ENCODE data around the gene SH3BP2. TPM values are rescaled to one million over a fixed set of nuclear protein-coding genes. Genes with fewer than 3 reads are reported as not detected.

SH3BP2 gene
- total RNA-seq, 1 donor from 2014 or later = 62.1 TPM

DNA sequence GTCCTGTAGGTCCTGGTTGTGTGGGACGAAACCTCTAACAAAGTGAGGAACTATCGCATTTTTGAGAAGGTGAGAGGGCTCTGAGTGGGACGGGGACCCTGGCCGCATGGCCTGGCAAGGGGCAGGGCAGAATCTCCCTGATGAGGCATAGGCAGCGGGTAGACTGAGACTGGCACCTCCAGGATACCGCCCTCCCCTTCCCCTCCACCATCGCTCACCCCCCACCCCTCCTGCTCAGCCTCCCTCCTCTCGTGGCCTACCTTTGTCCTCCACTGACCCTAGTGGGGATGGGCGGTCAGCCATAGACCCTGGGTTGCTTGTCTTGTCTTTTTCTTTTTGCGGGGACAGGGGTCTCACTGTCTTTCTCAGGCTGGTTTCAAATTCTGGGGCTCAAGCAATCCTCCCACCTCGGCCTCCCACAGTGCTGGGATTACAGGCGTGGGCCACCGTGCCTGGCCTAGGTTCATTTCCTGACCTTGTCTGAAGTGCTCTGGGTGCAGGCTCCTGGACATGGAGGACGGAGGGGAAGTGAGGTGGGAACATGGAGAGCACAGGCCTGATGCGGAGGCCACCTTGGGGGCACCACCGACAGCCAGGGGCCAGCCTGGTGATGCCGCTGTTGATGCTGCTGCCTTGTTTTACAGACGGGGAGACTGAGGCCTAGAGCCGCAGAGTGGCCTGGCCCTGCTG is 40.2 kb downstream of the SH3BP2 start:
- no peak for DNase-seq (ENCODE audit: low spot score)

- DNase-seq (ENCODE audit: low spot score) = no peak
These were observed 40.8 kb downstream of the SH3BP2 start for GRCh38 chr4:2833671-2834000.

DNA sequence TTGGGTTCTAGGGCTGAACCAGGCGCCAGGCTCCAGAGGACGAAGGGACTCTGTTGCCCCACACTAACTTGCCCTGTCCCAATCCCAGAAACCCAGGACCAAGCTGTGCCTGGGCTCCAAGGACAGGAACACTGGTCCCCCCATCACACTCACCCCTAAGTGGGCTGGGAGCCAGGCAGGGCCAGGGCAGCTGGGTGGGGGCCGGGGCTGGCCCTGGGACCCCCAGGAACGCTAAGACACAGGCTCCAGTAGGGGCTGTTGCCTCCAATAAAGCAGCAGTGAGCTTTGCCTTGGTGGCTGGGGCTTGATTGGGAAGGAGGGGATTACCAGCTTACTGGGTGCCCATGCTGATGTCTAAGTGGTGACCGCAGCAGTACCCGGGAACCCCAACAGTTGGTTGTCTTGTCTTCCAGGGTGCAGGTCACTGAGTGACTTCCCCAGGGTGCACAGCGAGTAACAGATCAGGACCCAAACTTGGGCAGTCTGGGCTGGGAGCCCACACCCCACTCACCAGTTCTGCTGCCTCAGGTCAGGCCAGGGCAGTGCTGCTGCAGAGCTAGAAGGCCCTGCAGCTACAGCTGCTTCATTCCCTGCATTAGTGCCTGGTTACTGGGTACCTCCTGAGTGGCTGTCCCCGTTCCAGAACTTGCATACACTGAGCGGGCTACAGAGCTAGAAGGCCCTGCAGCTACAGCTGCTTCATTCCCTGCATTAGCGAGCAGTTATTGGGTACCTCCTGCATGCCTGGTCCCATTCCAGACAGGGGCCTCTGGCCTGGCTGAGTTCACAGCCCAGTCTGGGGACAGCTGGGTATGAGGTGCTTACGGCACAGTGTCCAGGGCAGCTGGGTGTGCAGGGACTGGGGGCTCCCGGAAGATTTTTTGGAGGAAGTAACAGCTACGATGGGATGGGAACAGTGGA is 41.4 kb downstream of the SH3BP2 start:
- no peak for DNase-seq (ENCODE audit: low spot score)

GRCh38 chr4:2835978-2836377 is 43.1 kb downstream of the SH3BP2 start:
- DNase-seq (ENCODE audit: low spot score) = no peak

- DNase-seq (ENCODE audit: low spot score) = no peak
These were observed 43.5 kb downstream of the SH3BP2 start for GRCh38 chr4:2836391-2836859.

- DNase-seq (ENCODE audit: low spot score) = no peak
These were observed 44.4 kb downstream of the SH3BP2 start for GRCh38 chr4:2837110-2837903.

DNA sequence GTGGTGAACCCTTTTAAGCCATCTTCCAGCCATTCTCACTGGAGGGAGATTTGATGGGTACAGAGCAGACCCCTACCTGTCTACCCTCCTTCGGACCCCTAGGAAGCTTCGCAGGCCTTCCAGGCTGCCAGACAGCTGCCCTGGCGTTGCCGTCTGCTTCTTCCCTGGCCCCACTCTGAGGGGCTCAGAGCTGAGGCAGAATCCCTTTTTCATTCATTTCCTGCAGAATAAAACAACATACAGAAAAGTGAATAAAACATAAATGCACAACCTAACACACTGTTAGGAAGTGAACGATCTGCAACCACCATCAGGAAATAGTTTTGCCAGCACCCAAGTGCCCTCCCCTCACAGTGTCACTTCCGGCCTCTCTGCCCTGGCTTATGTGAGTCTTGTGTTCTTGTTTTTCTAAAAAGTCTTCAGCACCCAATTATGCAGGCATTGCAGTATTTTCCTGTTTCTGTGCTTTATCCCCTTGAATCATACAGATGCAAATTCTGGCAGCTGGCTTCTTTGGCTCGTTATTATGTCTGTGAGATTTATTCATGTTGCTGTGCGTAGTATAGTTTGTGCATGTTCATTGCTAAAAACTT is 45.1 kb downstream of the SH3BP2 start:
- peak; percentile 55 for DNase-seq (ENCODE audit: low spot score)

DNA sequence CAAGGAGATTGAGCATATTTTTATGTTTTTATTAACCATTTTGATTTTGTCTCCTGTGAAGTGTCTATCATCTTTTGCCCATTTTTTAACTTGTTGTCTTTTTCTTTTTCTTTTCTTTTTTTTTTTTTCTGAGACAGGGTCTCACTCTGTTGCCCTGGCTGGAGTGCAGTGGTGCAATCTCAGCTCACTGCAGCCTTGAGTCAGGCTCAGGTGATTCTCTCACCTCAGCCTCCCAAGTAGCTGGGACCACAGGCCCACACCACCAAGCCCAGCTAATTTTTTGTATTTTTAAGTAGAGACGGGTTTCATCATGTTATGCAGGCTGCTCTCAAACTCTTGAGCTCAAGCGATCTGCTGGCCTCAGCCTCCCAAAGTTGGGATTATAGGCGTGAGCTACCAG is 46.2 kb downstream of the SH3BP2 start:
- DNase-seq (ENCODE audit: low spot score) = no peak

- no peak for DNase-seq (ENCODE audit: low spot score)
These were observed 49.9 kb downstream of the SH3BP2 start for GRCh38 chr4:2842687-2843262.

- DNase-seq (ENCODE audit: low spot score) = peak; percentile 94
These were observed 50.5 kb downstream of the SH3BP2 start, which contains the start of gene ADD1 for GRCh38 chr4:2843263-2843940. Gene ADD1, plus strand, starts transcription at chr4:2843844. Its CDS starts 32,072 bp downstream, at chr4:2875916.

GRCh38 chr4:2843941-2844584 is 51.2 kb downstream of the SH3BP2 start:
- DNase-seq (ENCODE audit: low spot score) = peak; percentile 31

DNA sequence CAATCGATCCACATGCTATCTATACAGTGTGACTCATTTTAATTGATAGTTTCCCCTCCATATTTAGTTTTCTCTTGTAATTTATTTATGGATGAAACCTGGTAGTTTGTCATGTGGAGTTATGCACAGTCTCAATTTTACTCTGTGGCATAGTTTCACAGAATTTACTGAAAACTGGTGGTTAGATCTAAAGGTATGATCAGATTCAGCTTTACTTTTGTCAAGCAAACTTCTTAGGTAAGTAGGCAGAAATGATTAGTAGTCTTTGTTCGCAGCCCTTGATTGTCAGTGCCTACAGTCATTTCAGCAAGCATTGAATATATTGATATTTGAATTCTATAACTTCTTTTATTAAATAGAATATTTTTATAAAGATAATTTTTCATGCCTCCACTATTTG is 53.3 kb downstream of the SH3BP2 start:
- no peak for DNase-seq (ENCODE audit: low spot score)

DNA sequence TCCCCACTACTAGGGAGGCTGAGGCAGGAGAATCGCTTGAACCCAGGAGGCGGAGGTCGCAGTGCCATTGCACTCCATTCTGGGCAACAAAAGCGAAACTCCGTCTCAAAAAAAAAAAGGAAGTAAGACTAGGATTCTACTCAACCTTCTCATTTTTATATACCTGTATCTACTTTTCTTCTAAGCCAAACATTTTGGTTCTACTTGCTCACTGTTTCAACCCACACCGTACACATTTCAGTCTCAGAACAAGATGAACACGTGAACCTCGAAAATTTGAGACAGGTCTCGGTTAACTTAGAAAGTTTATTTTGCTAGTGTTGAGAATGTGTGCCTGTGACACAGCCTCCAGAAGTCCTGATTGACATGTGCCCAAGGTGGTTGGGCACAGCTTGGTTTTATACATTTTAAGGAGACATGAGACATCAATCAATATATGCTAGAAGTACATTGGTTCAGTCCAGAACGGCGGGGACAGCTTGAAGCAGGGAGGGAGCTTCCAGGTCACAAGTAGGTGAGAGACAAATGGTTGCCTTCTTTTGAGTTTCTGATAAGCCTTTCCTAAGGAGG is 54.5 kb downstream of the SH3BP2 start:
- no peak for DNase-seq (ENCODE audit: low spot score)

GRCh38 chr4:2848449-2848848 is 55.6 kb downstream of the SH3BP2 start:
- no peak for DNase-seq (ENCODE audit: low spot score)

- peak; percentile 42 for DNase-seq (ENCODE audit: low spot score)
These were observed 56.6 kb downstream of the SH3BP2 start for GRCh38 chr4:2849267-2850152.

DNA sequence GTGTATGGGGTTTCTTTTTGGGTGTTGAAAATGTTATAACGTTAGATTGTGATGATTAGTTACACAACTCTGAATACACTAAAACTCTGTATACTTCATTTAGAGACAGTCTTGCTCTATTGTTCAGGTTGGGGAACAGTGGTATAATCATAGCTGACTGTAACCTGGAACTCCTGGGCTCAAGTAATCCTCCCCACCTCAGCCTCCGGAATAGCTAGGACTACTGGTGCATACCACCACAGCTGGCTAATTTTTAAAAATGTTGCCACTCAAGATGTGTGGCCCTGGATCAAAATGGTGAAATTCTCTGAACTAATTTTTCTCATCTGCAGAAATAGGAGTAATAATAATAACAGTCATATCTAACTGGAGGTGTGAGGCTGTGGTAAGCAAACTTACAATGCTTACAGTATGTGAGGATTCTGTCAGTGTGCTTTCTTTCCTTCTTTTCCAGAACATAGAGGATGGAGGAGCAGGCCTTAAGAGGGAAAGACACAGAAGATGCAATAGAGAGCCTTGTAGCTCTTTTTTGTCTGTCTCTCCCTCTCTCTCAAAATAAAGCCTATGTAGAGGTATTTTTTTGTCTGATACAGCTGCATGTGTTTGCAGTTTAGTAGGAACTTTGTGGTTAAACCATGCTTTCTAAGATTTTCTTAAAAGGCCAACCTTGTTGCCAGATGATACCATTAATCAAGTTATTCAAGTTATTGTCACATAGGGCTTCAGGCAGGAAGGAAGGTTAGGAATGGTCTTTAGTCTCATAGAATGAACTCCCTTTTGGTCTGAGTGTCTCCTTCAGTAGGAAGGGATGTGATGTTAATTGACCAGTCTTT is 58.3 kb downstream of the SH3BP2 start:
- DNase-seq (ENCODE audit: low spot score) = no peak

DNA sequence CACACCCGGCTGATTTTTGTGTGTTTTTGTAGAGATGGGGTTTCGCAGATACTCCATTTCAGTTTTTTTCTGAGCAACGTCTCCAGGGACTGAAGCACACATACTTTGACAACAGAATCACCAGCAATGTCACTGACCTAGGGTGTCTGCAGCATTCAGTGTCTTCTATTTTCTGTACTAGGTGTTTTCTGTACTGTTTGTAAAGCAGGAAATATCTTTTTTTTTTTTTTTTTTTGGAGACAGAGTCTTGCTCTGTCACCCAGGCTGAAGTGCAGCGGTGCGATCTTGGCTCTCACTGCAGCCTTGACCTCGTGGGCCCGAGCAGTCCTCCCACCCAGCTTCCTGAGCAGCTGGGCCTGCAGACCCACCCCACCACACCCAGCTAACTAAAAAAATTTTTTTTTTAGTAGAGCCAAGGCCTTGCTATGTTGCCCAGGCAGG is 59.6 kb downstream of the SH3BP2 start:
- no peak for DNase-seq (ENCODE audit: low spot score)

DNA sequence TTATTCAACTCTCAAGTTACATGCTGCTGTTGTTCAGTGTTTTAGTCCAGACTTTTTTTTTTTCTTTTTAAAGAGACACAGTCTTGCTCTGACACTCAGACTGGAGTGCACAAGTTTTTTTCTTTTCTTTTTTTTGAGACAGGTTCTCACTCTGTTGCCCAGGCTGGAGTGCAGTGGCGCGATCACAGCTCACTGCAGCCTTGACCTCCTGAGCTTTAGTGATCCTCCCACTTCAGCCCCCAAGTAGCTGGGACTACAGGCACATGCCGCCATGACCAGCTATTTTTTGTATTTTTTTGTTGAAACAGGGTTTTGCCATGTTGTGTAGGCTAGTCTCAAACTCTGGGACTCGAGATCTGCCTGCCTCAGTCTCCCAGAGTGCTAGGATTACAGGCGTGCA is 62.7 kb downstream of the SH3BP2 start:
- DNase-seq (ENCODE audit: low spot score) = no peak

Data from mucosa of gallbladder (tissue), 1 donor.